ENCODE results near the gene ELOVL6. TPM values are rescaled to one million over a fixed set of nuclear protein-coding genes. Genes with fewer than 3 reads are reported as not detected.
A peak's percentile ranks its signal among the peaks of the same experiment; 100 is the strongest.

The ELOVL6 gene
- polyA plus RNA-seq, 1 donor from 2014 or later: 21.3 TPM

DNA sequence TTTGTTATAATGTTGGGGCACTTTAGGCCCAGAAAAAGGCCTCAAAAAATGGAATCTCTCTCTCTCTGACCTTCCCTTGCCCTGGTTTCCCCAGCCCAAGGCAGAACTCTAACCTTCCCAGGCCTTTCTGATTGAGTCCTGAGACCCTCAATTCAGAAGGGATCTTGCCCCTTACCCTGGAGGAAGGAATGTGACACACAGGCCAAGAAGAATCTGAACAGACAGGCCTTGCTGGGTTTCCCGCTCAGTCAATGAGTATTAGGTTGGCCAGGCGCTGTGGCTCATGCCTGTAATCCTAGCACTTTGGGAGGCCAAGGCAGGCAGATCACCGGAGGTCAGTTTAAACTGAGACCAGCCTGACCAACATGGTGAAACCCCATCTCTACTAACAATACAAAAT lies 27.6 kb downstream of the ELOVL6 start:
- H3K36me3 ChIP-seq (ENCODE audit: insufficient read depth, low read length): no peaks in the 10 kb centered on the region
- H3K9ac ChIP-seq (ENCODE audit: low read length): no peak overlapping the region
- no peak for TF ChIP-seq POLR2AphosphoS5 (IDR thresholded peaks at IDR 0.05)
- TF ChIP-seq MXI1 (conservative IDR thresholded peaks at IDR 0.05; ENCODE audit: poor library complexity, severe bottlenecking): no peak
- TF ChIP-seq EZH2 (IDR thresholded peaks at IDR 0.05; ENCODE audit: borderline replicate concordance, insufficient read depth, low read length, poor library complexity, severe bottlenecking): no peak
- no peak for TF ChIP-seq SMC3 (conservative IDR thresholded peaks at IDR 0.05; ENCODE audit: poor library complexity)
- TF ChIP-seq TAF1 (IDR thresholded peaks at IDR 0.05; ENCODE audit: low read depth): no peak
- no peak for TF ChIP-seq RAD21 (conservative IDR thresholded peaks at IDR 0.05)
- TF ChIP-seq, protein P1, sequence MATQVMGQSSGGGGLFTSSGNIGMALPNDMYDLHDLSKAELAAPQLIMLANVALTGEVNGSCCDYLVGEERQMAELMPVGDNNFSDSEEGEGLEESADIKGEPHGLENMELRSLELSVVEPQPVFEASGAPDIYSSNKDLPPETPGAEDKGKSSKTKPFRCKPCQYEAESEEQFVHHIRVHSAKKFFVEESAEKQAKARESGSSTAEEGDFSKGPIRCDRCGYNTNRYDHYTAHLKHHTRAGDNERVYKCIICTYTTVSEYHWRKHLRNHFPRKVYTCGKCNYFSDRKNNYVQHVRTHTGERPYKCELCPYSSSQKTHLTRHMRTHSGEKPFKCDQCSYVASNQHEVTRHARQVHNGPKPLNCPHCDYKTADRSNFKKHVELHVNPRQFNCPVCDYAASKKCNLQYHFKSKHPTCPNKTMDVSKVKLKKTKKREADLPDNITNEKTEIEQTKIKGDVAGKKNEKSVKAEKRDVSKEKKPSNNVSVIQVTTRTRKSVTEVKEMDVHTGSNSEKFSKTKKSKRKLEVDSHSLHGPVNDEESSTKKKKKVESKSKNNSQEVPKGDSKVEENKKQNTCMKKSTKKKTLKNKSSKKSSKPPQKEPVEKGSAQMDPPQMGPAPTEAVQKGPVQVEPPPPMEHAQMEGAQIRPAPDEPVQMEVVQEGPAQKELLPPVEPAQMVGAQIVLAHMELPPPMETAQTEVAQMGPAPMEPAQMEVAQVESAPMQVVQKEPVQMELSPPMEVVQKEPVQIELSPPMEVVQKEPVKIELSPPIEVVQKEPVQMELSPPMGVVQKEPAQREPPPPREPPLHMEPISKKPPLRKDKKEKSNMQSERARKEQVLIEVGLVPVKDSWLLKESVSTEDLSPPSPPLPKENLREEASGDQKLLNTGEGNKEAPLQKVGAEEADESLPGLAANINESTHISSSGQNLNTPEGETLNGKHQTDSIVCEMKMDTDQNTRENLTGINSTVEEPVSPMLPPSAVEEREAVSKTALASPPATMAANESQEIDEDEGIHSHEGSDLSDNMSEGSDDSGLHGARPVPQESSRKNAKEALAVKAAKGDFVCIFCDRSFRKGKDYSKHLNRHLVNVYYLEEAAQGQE (IDR thresholded peaks at IDR 0.05; ENCODE audit: borderline replicate concordance): no peak
- no peak for TF ChIP-seq EP300 (conservative IDR thresholded peaks at IDR 0.05; ENCODE audit: poor library complexity, severe bottlenecking)
- TF ChIP-seq, protein P2, sequence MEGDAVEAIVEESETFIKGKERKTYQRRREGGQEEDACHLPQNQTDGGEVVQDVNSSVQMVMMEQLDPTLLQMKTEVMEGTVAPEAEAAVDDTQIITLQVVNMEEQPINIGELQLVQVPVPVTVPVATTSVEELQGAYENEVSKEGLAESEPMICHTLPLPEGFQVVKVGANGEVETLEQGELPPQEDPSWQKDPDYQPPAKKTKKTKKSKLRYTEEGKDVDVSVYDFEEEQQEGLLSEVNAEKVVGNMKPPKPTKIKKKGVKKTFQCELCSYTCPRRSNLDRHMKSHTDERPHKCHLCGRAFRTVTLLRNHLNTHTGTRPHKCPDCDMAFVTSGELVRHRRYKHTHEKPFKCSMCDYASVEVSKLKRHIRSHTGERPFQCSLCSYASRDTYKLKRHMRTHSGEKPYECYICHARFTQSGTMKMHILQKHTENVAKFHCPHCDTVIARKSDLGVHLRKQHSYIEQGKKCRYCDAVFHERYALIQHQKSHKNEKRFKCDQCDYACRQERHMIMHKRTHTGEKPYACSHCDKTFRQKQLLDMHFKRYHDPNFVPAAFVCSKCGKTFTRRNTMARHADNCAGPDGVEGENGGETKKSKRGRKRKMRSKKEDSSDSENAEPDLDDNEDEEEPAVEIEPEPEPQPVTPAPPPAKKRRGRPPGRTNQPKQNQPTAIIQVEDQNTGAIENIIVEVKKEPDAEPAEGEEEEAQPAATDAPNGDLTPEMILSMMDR (IDR thresholded peaks at IDR 0.05; ENCODE audit: poor library complexity, severe bottlenecking): no peak
- H3K4me2 ChIP-seq (ENCODE audit: low read length): no peak overlapping the region
- H3K4me3 ChIP-seq (ENCODE audit: low read length): no peak overlapping the region
- no peaks in the 10 kb centered on the region for H4K20me1 ChIP-seq (ENCODE audit: insufficient read depth)
- H3K9me2 ChIP-seq (ENCODE audit: insufficient read depth, low read length): no peaks in the 10 kb centered on the region
- H3K79me2 ChIP-seq (replicated peaks; ENCODE audit: insufficient read depth, low read length): peaks cover 15% of the 10 kb centered on the region
- H2AFZ ChIP-seq (ENCODE audit: low read depth, low read length): no peak overlapping the region
- no peaks in the 10 kb centered on the region for H3K27me3 ChIP-seq (ENCODE audit: insufficient read depth, low read depth, low read length)
- H3F3A ChIP-seq (ENCODE audit: insufficient read depth, low read length, poor library complexity, severe bottlenecking): no peaks in the 10 kb centered on the region
- H3K9me3 ChIP-seq (ENCODE audit: low read length): no peaks in the 10 kb centered on the region
- no peak overlapping the region for H3K27ac ChIP-seq (ENCODE audit: low read length)

DNA sequence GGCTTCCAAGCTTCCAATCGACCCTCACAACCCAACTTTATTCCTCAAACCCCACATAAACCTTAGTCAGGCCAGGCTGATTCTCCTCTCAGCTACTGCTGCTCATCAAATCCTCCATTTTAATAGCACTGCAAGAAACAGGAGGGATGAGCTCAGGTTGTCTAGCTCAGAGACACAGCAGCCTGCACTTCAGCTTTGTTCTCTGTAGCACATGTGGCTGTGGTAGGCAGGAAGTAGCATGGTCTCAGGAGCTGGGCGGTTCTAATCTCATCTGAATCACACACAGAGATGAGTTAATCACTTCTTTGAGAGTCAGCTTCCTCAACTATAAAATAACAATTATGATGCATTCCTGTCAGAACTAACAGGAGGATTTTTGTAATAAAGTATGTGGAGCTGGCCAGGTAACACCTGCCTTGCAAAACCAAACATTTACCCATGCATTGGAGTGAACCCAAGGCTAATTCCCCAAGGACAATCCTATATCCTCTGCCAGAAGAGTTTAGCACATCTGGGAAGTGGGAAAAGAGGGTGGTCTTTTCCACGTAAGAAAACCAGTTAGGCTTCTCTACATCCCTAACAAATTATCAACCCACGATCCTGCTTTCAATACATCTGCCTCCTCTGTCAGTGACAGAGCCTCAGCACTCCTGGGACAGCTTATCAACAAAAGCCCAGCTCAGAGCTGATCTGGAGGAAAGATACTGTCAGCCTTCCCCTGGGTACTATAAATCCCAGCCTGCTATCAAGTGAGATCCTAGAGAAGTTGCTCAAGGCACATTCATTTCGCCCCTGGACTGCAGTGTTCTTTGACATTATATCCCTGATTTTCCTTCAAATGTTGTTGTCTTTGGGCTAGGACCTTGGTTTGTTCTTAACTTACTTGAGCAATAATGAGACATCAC lies 32.8 kb downstream of the ELOVL6 start:
- H3K27me3 ChIP-seq (ENCODE audit: insufficient read depth, low read depth, low read length): no peaks in the 10 kb centered on the region
- TF ChIP-seq TAF1 (IDR thresholded peaks at IDR 0.05; ENCODE audit: low read depth) (no peak), POLR2AphosphoS5 (IDR thresholded peaks at IDR 0.05) (no peak), MXI1 (conservative IDR thresholded peaks at IDR 0.05; ENCODE audit: poor library complexity, severe bottlenecking) (no peak), EZH2 (IDR thresholded peaks at IDR 0.05; ENCODE audit: borderline replicate concordance, insufficient read depth, low read length, poor library complexity, severe bottlenecking) (no peak), SMC3 (conservative IDR thresholded peaks at IDR 0.05; ENCODE audit: poor library complexity) (no peak)
- TF ChIP-seq, protein P1 (IDR thresholded peaks at IDR 0.05; ENCODE audit: borderline replicate concordance): no peak
- TF ChIP-seq, protein P2 (IDR thresholded peaks at IDR 0.05; ENCODE audit: poor library complexity, severe bottlenecking): no peak
- H3K9ac ChIP-seq (ENCODE audit: low read length): no peak overlapping the region
- H3K79me2 ChIP-seq (replicated peaks; ENCODE audit: insufficient read depth, low read length): peaks cover 7% of the 10 kb centered on the region
- H3F3A ChIP-seq (ENCODE audit: insufficient read depth, low read length, poor library complexity, severe bottlenecking): no peaks in the 10 kb centered on the region
- no peaks in the 10 kb centered on the region for H3K9me2 ChIP-seq (ENCODE audit: insufficient read depth, low read length)
- no peaks in the 10 kb centered on the region for H3K9me3 ChIP-seq (ENCODE audit: low read length)
- no peak overlapping the region for H2AFZ ChIP-seq (ENCODE audit: low read depth, low read length)
- no peaks in the 10 kb centered on the region for H4K20me1 ChIP-seq (ENCODE audit: insufficient read depth)
- H3K4me3 ChIP-seq (ENCODE audit: low read length): peak overlapping the region; percentile 36
- H3K27ac ChIP-seq (ENCODE audit: low read length): peak overlapping the region; percentile 51
- H3K36me3 ChIP-seq (ENCODE audit: insufficient read depth, low read length): no peaks in the 10 kb centered on the region
- H3K4me2 ChIP-seq (ENCODE audit: low read length): peak overlapping the region; percentile 23
